GM20000 (cell line): ENCODE data around the gene EXOC4.

Source experiments
- DNase-seq: peaks from one replicate; pipeline ENCODE4 v3.0.0; 2012; ENCODE audit warnings: low spot score
- TF ChIP-seq, protein P1 (sequence below): IDR thresholded peaks from 2 replicates; pipeline ENCODE4 v1.5.1; 2012; ENCODE audit warnings: mild to moderate bottlenecking, control low read depth; ENCODE audit errors: extremely low read depth, missing control alignments

EXOC4 gene

DNA sequence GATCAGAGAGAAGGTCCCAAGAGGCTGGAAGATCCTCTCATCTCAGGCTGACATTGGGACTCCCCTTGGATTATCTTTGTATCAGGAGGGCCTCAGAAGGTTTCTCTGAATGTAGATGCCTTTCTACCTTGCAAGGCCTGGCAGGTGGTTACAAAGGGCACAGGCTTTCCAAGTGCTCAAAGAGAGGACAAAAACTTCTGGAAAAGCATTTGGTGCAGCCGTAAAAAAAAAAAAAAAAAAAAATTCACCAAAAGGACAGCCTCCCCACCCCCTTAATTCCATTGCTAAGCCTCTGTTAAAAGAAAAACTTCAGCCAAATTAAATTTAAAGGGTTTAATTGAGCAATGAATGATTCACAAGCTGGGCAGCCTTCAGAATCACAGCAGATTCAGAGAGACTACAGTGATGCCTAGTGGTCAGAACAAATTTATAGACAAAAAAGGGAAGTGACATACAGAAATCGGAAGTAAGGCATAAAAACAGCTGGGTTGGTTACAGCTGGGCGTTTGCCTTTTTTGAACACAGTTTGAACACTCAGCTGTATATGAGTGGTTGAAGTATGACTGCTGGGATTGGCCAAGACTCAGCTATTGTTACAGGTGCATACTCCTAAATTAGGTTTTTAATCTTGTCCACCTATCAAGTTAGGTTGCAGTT is 831.7 kb downstream of the EXOC4 start:
- DNase-seq: no peak
- TF ChIP-seq, protein P1, sequence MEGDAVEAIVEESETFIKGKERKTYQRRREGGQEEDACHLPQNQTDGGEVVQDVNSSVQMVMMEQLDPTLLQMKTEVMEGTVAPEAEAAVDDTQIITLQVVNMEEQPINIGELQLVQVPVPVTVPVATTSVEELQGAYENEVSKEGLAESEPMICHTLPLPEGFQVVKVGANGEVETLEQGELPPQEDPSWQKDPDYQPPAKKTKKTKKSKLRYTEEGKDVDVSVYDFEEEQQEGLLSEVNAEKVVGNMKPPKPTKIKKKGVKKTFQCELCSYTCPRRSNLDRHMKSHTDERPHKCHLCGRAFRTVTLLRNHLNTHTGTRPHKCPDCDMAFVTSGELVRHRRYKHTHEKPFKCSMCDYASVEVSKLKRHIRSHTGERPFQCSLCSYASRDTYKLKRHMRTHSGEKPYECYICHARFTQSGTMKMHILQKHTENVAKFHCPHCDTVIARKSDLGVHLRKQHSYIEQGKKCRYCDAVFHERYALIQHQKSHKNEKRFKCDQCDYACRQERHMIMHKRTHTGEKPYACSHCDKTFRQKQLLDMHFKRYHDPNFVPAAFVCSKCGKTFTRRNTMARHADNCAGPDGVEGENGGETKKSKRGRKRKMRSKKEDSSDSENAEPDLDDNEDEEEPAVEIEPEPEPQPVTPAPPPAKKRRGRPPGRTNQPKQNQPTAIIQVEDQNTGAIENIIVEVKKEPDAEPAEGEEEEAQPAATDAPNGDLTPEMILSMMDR: no peak

DNA sequence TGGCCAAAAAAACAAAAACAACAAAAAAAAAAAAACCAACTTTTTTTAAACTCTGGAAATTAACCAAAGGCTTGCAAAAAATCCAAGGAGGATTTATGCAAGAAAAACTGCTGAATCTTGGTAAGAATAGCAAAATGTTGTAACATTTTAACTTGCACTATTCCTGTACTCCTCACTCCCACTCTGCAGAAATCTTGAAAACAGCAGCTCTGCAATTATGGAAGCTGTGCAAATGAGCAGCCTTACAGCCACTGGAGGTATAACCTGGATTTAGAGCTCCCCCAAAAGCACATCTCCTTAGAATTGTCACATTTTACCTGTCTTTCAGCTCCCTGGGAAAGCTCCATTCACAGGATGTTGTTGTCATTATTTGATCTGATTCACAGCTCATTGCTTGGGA is 832.4 kb downstream of the EXOC4 start:
- TF ChIP-seq, protein P1: no peak
- no peak for DNase-seq

DNA sequence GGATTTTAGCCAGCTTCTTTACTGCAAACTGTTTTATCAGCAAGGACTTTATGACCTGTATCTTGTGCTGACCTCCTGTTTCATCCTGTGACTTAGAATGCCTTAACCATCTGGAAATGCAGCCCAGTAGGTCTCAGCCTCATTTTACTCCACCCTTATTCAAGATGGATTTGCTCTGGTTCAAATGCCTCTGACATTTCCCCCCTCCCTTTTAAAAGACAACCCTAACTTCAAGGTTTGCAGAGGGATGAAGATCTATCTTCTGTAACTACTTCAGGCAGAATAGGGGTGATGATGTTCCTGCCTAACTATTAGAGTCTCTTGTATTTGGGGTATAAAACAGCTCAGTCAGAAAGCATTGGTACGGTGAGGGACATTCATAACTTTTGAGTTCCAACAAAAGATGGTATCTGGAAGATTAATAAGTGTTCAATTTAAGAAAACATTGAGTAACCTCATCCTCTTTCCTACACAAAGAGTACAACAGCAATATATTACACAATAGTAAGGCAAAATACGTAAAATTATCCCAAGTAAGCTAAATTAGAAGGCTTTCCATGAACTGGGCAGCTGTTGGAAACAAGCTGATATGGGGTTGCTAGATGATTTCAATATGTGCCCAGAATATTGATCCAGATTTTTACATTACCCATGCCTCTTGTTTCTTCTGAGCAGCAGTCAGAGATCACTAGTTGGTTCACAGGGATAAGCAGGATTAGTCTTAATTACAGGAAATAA is 834.3 kb downstream of the EXOC4 start:
- TF ChIP-seq, protein P1: no peak
- no peak for DNase-seq

DNA sequence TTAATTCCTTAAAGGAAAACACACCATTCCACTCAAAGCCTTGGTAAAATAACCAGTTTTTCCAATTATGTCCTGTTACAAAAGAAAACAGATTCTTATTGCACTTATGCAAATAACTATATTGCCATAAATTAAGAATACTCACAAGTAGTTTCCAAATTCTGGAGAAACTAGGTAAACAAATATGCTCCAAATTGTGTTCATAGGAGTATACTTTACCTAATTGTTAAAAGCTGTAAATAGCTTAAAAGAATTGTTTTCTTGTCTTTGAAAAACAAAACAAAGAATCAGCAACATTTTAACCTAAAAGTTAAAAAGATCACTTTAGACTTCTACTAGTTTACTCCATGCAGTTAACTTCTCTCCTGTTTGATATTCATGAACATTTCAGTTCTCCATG is 835.3 kb downstream of the EXOC4 start:
- TF ChIP-seq, protein P1: no peak
- no peak for DNase-seq

DNA sequence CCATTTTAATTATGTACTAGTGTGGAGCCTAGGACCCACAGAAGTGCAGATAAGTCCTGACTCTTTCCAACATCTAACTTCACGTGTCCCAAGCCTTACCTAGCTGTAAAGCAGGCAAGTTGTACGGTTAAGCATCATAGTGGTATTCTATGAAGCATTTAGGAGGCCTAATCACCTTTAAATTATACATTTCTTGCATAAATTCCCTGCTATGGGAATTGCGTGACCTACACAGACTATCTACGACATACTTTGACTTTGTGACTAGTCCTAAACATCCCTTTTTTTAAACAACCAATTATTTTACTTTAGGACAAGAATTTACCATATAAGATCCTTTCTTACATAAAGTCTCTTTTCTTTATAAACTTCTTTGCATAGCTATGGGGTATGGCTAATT is 836.6 kb downstream of the EXOC4 start:
- DNase-seq: no peak
- TF ChIP-seq, protein P1: no peak

DNA sequence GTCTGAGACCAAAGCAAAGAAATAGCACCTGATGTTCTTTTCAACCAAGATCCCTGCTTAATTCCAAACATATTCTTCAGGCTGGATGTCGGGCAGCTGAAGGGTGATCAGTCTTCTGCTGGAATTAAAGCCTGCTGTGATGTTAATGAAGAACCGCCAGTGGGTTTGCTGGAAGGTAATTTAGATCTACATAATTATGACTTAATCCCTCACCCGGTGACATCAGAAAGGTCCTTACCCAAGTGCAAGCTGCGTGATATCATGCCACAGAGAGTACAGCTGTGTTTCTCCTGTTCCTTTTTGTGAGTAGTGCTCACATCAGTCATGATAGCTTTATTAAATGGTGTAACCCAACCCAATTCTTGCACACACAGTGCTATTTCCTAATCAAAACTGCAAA is 845.2 kb downstream of the EXOC4 start:
- TF ChIP-seq, protein P1: no peak
- DNase-seq: no peak

DNA sequence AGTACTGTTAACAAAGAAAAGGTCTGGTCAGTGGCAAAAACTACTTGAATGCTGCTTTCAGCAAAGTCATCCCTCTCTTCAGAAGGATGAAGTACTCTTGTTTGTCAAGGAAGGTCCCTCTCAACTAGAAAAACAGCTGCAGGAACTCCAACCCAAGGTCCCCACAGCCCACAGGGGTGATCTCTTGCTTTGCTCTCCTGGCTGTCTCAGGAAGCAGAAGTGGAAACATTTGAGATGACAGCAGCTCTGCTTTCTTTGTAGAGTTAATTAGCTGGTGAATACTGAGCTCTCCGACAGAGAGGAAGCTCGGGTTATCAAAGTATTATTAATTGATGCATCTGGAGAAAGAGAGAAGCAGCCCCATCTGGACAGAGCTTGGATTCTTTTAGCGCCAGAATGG is 848.8 kb downstream of the EXOC4 start:
- no peak for DNase-seq
- TF ChIP-seq, protein P1: no peak
